ENCODE measurements around the gene SMCO4.
"Not testable (repeated sequence)": the region's sequence is repeated elsewhere in the genome, so short reads cannot be mapped to it uniquely, and the experiment has no call there.

Gene SMCO4

DNA sequence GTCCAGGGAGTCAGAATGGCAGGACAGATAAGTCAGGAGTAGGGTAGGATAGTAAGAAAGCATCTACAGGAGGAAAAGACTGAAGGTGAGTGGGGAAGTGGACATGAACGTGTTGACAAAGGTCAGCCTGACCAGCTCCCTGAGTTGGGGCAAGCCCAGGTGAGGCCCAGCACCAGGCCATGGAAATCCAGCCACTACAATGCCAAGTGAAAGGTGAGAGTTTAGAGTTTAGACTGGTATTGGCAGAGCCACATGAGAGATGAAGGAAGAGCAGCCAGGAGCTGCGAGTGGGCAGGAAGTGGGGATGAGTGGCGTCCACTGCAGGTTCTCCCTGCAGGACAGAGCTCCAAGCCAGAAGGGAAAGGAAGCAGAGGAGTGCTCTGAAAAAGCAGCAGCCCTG is 16.5 kb upstream of the SMCO4 start:
- DNase-seq = no peak

DNA sequence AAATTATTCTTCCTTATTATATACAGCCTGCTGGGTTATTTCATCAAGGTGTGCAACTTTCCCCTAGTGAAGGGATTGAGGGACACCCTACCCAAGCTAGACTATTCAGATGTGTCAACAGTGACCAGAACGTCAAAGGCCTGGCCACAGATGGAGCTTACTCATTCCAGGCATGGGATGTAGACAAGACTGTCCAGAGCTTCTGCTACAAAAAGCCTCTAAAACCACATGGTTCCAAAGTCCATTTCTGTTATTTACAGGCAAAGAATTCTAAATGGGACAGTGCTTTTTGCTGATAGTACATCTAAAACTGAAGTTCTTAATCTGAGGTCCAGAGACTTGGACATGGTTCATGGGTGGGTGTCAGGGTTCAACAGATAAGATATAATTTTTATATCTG is 9.7 kb upstream of the SMCO4 start:
- DNase-seq = no peak

DNA sequence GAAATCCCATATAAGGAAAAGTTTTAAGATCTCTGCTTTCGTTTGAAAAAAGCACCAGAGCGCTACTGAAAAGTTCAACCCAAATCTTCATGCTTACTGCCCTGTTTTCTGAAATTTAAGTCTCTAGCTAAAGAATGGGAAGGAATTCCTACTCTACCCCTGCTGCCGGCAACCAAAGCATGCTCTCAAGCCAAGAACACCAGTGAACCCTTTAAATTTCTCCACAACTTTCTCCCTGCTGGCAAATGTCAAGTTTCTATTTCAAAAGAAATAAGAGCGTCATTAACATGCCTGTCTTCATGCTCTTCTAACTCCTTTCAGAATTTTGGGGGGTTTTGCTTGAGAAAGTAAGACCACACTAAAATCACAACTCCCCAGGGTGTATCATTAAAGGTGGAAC is 6.8 kb upstream of the SMCO4 start:
- DNase-seq = no peak

DNA sequence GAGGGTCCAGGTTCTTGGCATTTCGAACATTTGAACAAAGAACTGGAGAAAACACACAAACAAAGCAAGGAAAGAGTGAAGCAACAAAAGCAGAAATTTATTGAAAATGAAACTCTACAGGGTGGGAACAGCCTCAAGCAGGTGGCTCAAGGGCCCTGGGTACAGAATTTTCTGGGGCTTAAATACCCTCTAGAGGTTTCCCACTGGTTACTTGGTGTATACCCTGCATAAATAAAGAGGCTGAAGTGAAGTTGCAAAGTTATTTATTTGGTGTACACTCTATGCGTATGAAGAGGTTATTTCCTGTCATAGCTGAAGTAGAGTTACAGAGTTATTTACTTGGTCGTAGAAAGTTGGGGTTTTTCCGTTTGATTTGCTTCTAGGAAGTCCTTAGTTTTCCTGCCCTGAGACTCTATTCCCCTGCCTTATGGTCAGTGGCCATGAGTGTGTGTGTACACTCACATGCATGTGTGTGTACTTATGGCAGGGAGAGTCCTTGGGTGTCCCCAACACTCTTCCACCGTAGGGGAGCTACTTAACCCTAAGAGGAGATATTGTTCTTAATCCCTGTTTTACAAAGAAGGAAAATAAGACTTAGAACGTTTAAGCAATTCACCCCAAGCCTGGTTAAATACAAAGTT is 5.6 kb upstream of the SMCO4 start:
- no peak for DNase-seq

DNA sequence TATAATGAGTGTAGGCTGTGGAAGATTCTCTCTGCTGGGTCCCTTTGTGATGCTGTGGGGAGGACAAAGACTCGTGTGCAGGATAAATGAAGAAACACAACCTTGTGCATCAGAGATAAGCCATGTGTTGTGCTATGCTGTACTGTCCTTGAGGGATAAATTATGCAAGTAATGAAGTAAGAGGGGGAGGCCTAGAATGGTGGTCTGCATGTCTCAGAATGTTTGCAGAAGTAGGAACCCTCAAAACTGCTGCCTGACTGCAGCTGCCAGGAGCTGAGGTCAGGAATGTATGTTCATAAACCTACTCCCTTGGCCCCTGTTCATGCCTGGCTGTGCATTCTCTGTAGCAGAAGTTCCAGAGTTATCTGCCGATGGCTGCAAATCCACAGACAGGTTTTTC is 4.6 kb upstream of the SMCO4 start:
- DNase-seq = no peak

- DNase-seq = no peak
Observed at GRCh38 chr11:93547028-93547427, 3.8 kb upstream of the SMCO4 start.

GRCh38 chr11:93545566-93545965 is 2.4 kb upstream of the SMCO4 start:
- DNase-seq = no peak

- DNase-seq = no peak
Observed at GRCh38 chr11:93542811-93543229, 371 bp downstream of the SMCO4 start.

GRCh38 chr11:93541884-93542810 is 1.0 kb downstream of the SMCO4 start:
- peak; percentile 42 for DNase-seq

DNA sequence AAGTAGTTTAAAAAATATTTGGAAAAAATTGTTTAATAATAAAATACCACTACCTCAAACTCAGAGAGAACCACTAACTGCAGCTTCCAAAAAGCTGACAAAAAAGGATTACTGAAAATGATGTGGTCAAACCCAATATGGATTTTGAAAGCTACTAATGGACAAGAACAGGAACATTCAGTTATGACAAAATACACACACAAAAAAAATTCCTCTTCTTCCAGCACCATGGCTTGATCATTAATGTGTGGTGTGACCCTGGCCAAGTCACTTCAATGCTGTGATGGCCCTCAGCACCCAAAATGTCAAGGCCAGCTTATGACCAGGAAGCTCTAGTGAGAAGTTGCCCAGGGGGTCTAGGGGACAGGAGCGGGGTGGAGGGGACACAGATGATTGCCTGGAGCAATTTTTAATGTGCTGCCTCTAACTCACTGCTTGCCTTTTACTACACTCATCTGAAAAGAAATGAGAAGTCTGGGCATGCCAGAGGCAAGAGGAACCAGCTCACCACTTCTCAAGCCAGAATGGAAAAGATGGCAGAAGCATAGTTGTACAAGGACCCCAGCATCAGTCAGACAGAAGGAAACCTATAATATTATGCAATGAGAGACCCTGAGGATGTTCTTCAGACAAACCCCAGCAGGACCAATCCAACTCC is 2.2 kb downstream of the SMCO4 start:
- DNase-seq = no peak

- no peak for DNase-seq
Observed at GRCh38 chr11:93540337-93540736, 2.9 kb downstream of the SMCO4 start.

- DNase-seq = no peak
Observed at GRCh38 chr11:93537767-93538261, 5.4 kb downstream of the SMCO4 start.

DNA sequence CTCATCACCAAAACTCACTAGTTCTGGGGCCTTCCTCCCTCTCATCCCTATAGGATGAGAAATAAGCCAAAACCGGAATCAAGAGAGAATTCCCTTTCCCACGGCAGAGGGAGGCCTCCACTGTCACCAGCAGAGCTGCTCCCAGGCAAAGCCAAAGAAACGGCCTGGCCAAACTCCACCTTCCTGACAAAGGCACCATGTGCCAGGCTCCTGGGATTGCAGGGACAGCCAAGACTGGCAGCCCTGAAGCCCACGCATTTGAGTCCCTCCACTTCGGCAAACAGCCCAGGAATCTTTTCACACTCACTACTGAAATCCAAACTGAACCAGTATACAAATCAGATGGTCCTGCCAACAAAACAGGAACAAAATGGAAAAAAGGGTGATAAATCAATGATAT is 6.1 kb downstream of the SMCO4 start:
- DNase-seq = no peak

DNA sequence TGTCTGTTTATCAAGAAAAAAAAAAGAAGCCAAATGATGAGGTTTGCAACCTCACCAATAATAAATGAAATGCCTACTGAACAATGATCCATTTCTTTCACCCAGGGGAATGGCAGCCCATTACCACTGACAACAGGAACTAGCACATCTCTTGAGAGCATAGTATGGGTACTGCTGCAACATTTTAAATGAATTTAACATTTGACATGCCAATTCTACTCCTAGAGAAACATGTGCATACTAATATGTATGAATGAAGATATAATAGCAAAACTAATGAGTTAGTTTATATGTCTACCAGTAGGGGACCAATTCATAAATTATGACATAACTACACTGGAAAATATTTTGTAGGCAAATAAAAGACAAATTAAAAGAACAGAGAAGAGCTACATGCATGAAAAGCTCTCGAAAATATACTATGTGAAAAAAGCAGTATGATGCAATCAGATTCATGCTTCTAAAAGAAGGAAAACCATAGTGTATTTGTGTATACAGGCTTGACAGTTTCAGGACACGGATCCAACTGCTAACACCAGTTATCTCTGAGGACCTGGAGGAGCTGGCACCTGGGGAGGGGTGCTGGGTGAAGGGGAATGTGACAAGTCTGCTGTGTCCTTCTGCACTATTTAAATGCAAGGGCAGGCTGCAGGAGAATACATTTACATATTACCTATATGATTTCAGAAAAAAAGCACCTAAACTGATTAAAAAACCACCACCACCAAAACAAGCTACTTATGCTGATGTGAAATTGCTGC is 6.9 kb downstream of the SMCO4 start:
- no peak for DNase-seq

DNA sequence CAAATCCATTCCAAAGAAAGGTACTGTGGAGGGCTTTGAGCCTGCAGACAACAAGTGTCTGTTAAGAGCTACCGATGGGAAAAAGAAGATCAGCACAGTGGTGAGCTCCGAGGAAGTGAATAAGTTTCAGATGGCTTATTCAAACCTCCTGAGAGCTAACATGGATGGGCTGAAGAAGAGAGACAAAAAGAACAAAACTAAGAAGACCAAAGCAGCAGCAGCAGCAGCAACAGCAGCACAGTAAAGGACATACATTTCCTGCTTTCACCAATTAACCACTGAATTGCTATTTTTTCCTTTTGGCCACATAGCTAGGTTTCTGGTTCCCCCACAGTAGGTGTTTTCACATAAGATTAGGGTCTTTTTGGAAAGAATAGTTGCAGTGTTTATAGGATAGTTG is 7.6 kb downstream of the SMCO4 start:
- not testable (repeated sequence) for DNase-seq

GRCh38 chr11:93532806-93533205 is 10.4 kb downstream of the SMCO4 start:
- DNase-seq = no peak

GRCh38 chr11:93532281-93532789 is 10.9 kb downstream of the SMCO4 start:
- no peak for DNase-seq

- DNase-seq = no peak
Observed at GRCh38 chr11:93530468-93530826, 12.7 kb downstream of the SMCO4 start.

- no peak for DNase-seq
Observed at GRCh38 chr11:93529707-93530467, 13.3 kb downstream of the SMCO4 start.

DNA sequence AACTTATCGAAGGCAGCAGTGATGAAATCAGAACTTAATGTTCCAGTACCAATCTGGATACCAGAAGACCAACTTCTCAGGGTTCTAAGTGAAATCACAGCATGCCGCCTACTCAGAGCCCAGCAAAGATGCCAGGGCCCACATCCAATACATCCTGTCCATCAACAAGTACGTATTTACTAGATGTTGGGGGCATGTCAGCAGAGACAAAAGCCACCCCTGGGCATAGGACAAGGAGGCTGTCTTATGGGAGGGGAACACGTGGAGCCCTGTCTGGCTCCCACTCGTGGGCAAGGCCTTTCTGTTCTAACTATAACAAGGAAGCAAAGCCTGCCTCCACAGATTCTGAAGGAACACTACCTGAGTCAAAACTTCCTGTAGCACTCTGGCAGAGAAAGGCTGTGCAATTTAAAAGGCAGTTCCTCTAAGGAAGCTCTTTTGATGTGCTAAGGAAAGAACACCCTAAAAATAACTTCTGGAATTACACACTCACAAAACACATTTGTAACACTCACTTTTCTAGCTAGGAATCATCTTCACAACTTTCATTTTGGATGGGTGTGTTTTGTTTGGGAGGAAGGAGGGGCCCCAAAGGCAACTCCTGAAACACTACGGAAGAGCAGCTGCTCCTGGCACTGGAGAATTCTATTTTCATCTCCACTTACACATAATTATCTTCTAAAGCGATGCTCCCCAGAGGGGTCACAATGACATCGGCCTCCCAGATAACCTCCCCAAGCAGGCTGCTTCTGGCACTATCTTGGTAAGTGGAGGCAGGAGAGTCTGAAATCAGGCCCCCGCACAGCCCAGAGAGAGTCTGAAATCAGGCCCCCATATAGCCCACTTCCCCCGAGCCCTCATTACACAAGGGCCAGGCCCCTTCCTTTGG is 14.2 kb downstream of the SMCO4 start:
- DNase-seq = no peak

DNA sequence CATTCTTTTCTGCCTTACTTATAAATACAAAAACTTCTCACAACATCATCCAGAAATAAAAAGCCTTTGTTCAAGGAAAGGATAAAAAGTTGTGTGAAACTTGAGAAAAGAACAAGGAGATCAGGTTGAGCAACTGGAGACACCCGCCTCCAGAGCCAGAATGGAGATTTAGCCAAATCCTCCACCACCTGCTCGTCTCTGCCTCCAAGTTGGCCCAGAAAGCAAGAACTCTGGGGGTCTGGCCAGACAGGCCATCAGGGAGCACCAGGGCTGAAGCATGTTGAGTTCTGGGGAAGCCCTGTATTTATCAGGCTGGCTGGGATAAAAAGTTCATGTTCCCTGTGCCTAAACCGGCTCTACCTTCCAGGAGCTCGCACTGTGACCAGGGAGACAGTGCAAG is 14.9 kb downstream of the SMCO4 start:
- no peak for DNase-seq
